Measurements from ENCODE around the gene ST3GAL3. TPM values are rescaled to one million over a fixed set of nuclear protein-coding genes. Genes with fewer than 3 reads are reported as not detected.

Gene ST3GAL3
- total RNA-seq, 1 experiment from 2014 or later: 14.7 TPM

- DNase-seq (ENCODE audit: low read depth): no peak
These were observed 206.5 kb downstream of the ST3GAL3 start for GRCh38 chr1:43913666-43914360.

- DNase-seq (ENCODE audit: low read depth): no peak
These were observed 207.5 kb downstream of the ST3GAL3 start for GRCh38 chr1:43914576-43915525.

GRCh38 chr1:43919906-43920305 lies 212.6 kb downstream of the ST3GAL3 start:
- no peak for DNase-seq (ENCODE audit: low read depth)

- no peak for DNase-seq (ENCODE audit: low read depth)
These were observed 213.7 kb downstream of the ST3GAL3 start for GRCh38 chr1:43921022-43921421.

- no peak for DNase-seq (ENCODE audit: low read depth)
These were observed 217.2 kb downstream of the ST3GAL3 start for GRCh38 chr1:43924516-43924915.

- DNase-seq (ENCODE audit: low read depth): peak; percentile 71
These were observed 218.5 kb downstream of the ST3GAL3 start for GRCh38 chr1:43925846-43926245.

- no peak for DNase-seq (ENCODE audit: low read depth)
These were observed 223.0 kb downstream of the ST3GAL3 start for GRCh38 chr1:43930168-43930948.

- DNase-seq (ENCODE audit: low read depth): peak; percentile 98
These were observed 223.6 kb downstream of the ST3GAL3 start for GRCh38 chr1:43930949-43931275.

GRCh38 chr1:43931711-43932660 lies 224.7 kb downstream of the ST3GAL3 start:
- peak; percentile 72 for DNase-seq (ENCODE audit: low read depth)

- DNase-seq (ENCODE audit: low read depth): peak; percentile 72
These were observed 225.6 kb downstream of the ST3GAL3 start for GRCh38 chr1:43932786-43933385.

- peak; percentile 54 for DNase-seq (ENCODE audit: low read depth)
These were observed 226.2 kb downstream of the ST3GAL3 start, which contains the start of gene ARTN for GRCh38 chr1:43933386-43934100. Gene ARTN (plus strand): TSS chr1:43933801. CDS start chr1:43935657, 1,856 bp downstream.

GRCh38 chr1:43934101-43934985 lies 227.0 kb downstream of the ST3GAL3 start:
- peak; percentile 73 for DNase-seq (ENCODE audit: low read depth)

- DNase-seq (ENCODE audit: low read depth): no peak
These were observed 227.6 kb downstream of the ST3GAL3 start for GRCh38 chr1:43934986-43935324.

- no peak for DNase-seq (ENCODE audit: low read depth)
These were observed 228.5 kb downstream of the ST3GAL3 start for GRCh38 chr1:43935711-43936427.

GRCh38 chr1:43936431-43937151 lies 229.3 kb downstream of the ST3GAL3 start:
- DNase-seq (ENCODE audit: low read depth): no peak

GRCh38 chr1:43937179-43937865 lies 230.0 kb downstream of the ST3GAL3 start:
- no peak for DNase-seq (ENCODE audit: low read depth)

GRCh38 chr1:43938383-43938782 lies 231.0 kb downstream of the ST3GAL3 start:
- DNase-seq (ENCODE audit: low read depth): no peak

Data from RPMI7951 (cell line).